ENCODE results near the gene TAS1R3. TPM values are rescaled to one million over a fixed set of nuclear protein-coding genes. Genes with fewer than 3 reads are reported as not detected.

The TAS1R3 gene
- total and polyA plus RNA-seq, 3 donors from 2014 or later = 0.66 to 1.5 (median 1.5) TPM

DNA sequence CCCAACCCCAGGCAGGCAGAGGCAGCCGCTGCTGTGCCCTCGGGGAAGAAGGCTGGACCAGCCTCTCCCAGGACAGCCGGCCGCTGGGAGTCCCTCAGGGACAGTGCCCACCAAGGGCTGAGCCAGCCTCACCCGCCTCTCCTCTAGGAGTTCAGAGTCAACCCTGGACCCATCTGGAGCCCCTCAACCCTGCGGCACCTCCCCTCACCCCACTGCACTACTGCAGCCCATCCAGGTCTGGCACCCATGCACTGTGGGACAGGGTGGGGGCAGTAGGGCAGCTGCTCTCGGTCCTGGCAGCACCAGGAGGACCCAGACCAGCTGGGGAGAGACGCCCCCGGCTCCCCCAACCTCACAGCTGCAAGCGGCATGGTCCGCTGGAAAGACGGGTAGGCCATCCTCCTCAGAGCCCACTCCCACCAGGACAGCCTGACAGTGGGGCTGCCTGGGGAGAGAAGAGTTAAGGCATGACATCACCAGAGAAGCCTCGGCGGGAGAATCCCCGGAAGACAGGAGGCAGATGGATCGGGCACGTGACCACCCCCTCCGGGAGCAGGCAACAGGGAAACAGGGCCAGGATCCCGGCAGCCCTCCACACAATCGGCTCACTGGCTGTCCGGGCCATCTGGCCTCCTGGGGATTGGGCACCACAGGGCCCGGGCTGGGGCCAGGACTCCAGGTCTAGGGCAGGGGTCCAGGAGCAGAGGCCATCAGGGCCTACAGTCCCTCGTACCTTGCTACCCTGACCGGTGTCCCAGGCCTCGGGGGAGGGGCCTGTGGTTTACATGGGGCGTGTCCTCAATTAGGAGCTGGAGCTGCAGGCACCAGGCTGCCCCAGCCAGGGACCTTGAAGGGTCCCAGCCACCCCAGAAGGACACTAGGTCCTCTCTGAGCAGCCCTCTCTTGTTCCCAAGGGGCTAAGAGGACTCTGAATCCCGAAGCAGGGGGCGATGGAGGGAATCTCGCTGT, 26.5 kb upstream of the TAS1R3 start:
- no peaks in the 10 kb centered on the region for H3K9me3 ChIP-seq
- 49 to 64% methylated on average over 10 to 29 of the region's 29 CpGs for WGBS, 2 donors
- H3K4me1 ChIP-seq = peaks cover 39% of the 10 kb centered on the region
- peak; percentile 86 for DNase-seq
- TF ChIP-seq, protein P1, sequence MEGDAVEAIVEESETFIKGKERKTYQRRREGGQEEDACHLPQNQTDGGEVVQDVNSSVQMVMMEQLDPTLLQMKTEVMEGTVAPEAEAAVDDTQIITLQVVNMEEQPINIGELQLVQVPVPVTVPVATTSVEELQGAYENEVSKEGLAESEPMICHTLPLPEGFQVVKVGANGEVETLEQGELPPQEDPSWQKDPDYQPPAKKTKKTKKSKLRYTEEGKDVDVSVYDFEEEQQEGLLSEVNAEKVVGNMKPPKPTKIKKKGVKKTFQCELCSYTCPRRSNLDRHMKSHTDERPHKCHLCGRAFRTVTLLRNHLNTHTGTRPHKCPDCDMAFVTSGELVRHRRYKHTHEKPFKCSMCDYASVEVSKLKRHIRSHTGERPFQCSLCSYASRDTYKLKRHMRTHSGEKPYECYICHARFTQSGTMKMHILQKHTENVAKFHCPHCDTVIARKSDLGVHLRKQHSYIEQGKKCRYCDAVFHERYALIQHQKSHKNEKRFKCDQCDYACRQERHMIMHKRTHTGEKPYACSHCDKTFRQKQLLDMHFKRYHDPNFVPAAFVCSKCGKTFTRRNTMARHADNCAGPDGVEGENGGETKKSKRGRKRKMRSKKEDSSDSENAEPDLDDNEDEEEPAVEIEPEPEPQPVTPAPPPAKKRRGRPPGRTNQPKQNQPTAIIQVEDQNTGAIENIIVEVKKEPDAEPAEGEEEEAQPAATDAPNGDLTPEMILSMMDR (IDR thresholded peaks at IDR 0.05) = no peak
- TF ChIP-seq POLR2A (IDR thresholded peaks at IDR 0.05) = no peak
- H3K27ac ChIP-seq = peak overlapping the region; percentile 25 to 65
- no peaks in the 10 kb centered on the region for H3K27me3 ChIP-seq
- intact Hi-C loops (cut with DNase I; ENCODE audit: low total_unique reads) = no loop called here
- H3K36me3 ChIP-seq (ENCODE audit: low read depth, missing control alignments) = no peaks in the 10 kb centered on the region
- H3K4me3 ChIP-seq = no peak overlapping the region

DNA sequence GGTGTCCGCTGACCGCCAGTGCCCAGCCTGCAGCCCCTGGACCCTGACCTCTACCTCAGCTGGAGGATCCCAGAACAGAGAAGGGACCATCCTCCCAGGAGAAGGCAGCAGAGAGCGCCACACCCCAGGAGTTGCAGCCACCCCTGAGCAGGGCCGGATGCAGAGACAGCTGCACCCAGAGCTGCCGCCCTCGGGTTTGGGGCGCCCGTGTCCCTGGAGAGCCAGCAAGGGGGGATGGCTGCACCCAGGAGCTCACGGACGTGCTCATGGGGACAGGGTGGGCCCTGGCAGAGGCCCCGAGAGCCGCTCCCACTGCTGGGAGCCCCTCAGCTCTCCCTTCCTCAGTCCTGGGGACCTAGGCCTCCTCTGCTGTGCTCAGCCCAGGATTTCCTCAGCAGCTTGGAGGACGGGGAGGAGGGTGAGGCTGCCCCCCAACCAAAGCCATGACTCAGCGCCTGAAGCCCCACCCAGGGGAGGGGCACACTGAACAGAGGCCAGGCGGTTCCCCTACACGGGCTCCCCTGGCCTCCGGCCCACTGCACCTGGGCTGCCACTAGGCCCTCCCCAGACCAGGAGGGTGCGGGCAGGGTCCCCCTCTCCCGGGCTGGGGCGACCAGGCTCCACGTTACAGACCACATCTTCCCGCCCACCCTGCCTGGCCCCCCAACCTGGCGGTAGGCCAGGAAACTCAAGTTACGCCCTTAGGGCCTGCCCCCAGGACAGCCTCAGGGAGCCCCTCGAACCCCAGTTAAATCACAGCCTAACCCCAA, 25.6 kb upstream of the TAS1R3 start:
- WGBS, 2 donors = 46 to 63% methylated on average over 16 to 25 of the region's 25 CpGs
- H3K4me3 ChIP-seq = no peak overlapping the region
- H3K4me1 ChIP-seq = peaks cover 40% of the 10 kb centered on the region
- H3K36me3 ChIP-seq (ENCODE audit: low read depth, missing control alignments) = no peaks in the 10 kb centered on the region
- intact Hi-C loops (cut with DNase I; ENCODE audit: low total_unique reads) = no loop called here
- TF ChIP-seq, protein P1 (IDR thresholded peaks at IDR 0.05) = no peak
- no peak for TF ChIP-seq POLR2A (IDR thresholded peaks at IDR 0.05)
- peak overlapping the region; percentile 25 to 65 for H3K27ac ChIP-seq
- DNase-seq = peak; percentile 56
- no peaks in the 10 kb centered on the region for H3K27me3 ChIP-seq
- no peaks in the 10 kb centered on the region for H3K9me3 ChIP-seq

DNA sequence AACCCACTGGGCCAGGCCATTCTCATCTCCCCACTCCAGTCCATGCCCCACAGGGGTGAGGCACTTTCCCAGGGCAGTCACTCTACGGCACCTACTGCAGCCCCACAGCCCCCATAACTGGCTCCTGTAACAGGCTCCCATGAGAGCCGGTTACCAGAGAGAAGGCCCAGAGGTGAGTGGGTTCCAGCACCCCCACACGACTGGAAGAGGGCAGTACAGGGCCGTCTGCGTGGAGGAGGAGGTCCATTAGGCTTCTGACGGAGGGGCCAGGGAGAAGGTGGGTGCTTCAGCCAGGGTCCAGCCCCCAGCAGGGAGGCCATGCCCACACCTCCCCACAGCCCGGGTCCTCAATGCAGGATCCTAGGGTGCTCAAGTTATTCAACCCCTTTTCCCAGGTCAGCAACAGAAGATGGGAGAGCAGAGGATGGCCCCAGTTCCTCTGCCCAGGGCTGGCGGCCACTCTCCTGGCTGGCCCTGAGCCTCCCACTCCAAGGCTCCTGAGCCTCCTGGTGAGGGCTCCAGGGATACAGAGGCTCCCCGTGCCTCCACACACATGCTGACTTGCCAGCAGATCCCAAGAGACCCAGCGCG, 24.9 kb upstream of the TAS1R3 start:
- intact Hi-C loops (cut with DNase I; ENCODE audit: low total_unique reads) = no loop called here
- no peaks in the 10 kb centered on the region for H3K9me3 ChIP-seq
- H3K4me3 ChIP-seq = no peak overlapping the region
- no peaks in the 10 kb centered on the region for H3K36me3 ChIP-seq (ENCODE audit: low read depth, missing control alignments)
- 39% methylated on average over 10 of the region's 11 CpGs; no CpG with 5 or more reads in 1 of the 2 donors for WGBS, 2 donors
- H3K27ac ChIP-seq = peak overlapping the region; percentile 25 to 65
- H3K27me3 ChIP-seq = no peaks in the 10 kb centered on the region
- DNase-seq = no peak
- peaks cover 40% of the 10 kb centered on the region for H3K4me1 ChIP-seq
- TF ChIP-seq POLR2A (IDR thresholded peaks at IDR 0.05) = no peak
- TF ChIP-seq, protein P1 (IDR thresholded peaks at IDR 0.05) = no peak

DNA sequence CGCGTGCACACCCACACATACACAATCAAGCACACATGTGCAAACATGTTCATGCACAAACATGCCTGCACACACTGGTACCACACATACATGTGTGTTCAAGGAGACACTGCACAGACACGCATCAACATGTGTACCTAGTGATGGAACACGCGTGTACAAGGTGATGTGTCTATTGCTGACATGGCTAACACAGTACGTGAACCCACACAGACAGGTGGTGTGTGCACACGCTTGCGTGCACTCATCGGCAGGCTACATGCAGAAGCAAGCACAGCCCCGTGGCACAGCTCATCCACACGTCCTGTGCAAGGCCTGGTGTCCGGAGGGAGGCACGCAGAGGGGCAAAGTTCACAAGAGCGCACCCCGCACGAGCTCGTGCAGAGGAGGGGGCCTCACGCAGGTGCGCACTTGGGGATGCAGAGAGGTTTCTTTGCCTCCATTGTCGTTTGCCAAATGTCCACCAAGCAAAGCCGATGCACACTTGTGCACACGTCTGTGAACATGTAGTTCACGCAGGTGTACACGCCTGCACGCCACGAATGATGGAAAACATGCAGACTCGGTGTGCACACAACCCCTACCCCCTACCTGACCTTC, 24.3 kb upstream of the TAS1R3 start:
- WGBS, 2 donors = 34 to 57% methylated on average over 12 to 27 of the region's 27 CpGs
- DNase-seq = no peak
- Histone ChIP-seq H3K9me3 (no peaks in the 10 kb centered on the region), H3K27ac (no peak overlapping the region), H3K36me3 (ENCODE audit: low read depth, missing control alignments) (no peaks in the 10 kb centered on the region), H3K4me1 (peaks cover 40% of the 10 kb centered on the region), H3K27me3 (no peaks in the 10 kb centered on the region), H3K4me3 (peak overlapping the region; percentile 65 to 89)
- intact Hi-C loops (cut with DNase I; ENCODE audit: low total_unique reads) = no loop called here
- no peak for TF ChIP-seq POLR2A (IDR thresholded peaks at IDR 0.05)
- TF ChIP-seq, protein P1 (IDR thresholded peaks at IDR 0.05) = no peak

Measured in testis (tissue), 3 donors.